ENCODE measurements around the gene ATP8A2.
A peak's percentile ranks its signal among the peaks of the same experiment; 100 is the strongest.
"Not testable (repeated sequence)": the region's sequence is repeated elsewhere in the genome, so short reads cannot be mapped to it uniquely, and the experiment has no call there.

Gene ATP8A2

DNA sequence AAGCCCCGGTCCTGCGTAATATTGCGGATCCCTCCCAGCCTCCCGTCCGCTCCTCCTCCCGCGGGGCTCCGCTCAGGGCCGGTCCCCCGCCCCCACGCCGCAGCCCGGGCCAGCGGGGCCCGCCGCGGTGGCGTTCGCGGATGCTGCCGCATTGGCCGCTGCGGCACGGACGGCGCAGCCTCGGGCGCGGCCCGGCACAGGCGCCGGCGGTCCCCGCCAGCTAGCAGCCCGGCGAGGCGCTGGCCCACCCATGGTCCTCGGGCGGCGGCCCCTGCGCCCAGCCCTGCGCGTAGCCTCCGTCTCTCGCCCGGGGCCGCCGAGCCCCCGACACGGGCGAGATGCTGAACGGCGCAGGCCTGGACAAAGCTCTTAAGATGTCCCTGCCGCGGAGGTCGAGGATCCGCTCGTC lies at the start of gene ATP8A2:
Gene ATP8A2 (plus strand): TSS at position 100 of the 409 bp plus-strand sequence. CDS start 239 bp downstream, at position 339.
- in situ Hi-C loops (cut with MboI; ENCODE audit: low pct_unique_long_range_greater_than_20kb, low sequenced_read_pairs) = no loop called here

DNA sequence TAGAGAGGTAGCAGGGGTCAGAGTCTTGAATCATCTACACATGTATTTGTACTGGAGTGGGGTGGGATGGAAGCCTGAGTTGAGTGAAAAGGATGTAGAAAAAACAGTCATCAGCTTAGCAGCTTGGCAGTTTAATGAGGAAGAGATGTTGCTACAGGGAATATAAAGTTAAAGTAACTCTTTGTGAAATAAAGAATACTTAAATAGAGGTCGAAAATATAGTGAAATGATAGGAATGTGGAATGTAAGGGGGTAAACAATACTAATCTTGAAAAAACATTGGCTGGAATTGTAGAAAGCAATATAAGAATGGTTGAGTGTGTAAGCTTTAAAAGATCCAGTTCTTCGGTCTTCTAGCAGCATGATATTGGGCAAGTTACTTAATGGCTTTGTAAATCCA lies 47.7 kb upstream of the ATP8A2 start:
- in situ Hi-C loops (cut with MboI; ENCODE audit: low pct_unique_long_range_greater_than_20kb, low sequenced_read_pairs) = no loop called here
- DNase-seq = no peak

More for the DNA sequence above, at the start of gene ATP8A2:
- no peak for DNase-seq

DNA sequence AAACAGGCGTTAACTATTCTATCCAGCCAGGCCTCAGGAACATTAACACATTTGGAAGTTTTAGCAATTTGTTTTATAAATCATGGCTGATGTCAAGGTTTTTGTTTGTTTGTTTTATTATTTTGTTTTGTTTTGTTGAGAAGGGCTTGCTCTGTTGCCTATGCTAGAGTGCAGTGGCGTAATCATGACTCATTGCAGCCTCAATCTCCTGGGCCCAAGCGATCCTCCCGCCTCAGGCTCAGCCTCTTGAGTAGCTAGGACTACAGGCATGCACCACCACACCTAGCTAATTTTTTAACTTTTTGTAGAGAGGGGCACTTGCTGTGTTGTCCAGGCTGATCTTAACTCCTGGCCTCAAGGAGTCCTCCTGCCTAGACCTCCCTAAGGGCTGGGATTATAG lies 42.1 kb upstream of the ATP8A2 start:
- DNase-seq = no peak
- in situ Hi-C loops (cut with MboI; ENCODE audit: low pct_unique_long_range_greater_than_20kb, low sequenced_read_pairs) = no loop called here

DNA sequence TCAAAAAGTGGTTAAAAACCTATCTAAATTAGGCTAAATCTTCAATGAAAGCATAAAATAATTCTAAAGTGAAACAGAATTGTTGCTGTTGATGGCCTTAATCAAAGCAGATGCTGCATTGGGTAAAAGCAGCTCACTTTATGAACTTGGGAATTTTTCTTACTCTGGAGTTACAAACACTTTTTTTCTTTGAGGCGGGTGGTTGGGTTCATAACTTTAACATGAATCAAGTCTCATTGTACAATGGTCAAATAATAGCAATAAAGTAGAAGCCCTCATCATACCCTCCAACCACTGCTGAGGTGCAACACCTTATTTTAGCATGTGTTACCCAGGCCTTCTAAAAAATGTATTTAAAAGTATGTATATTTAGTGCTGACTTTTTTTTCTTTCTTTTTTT lies 41.2 kb upstream of the ATP8A2 start:
- in situ Hi-C loops (cut with MboI; ENCODE audit: low pct_unique_long_range_greater_than_20kb, low sequenced_read_pairs) = no loop called here
- no peak for DNase-seq

DNA sequence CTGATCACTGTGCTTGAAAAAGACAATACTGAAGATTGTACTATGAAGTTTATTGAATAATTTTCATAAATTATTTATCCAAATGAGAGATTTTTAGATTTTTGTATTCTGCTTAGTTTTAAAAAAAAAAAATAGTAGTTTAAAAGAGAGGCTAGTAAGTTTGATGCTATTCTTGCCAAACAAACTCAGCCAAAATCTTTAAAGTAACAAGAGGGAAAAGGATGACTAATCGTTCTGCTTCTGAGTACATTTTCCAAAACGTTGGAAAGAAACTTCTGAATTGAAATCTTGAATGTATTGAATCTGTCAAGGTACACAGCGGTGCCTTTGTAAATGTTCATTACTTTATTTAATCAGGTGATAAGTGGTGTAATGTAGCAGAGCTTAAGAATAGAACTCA lies 35.9 kb upstream of the ATP8A2 start:
- in situ Hi-C loops (cut with MboI; ENCODE audit: low pct_unique_long_range_greater_than_20kb, low sequenced_read_pairs) = no loop called here
- DNase-seq = no peak

DNA sequence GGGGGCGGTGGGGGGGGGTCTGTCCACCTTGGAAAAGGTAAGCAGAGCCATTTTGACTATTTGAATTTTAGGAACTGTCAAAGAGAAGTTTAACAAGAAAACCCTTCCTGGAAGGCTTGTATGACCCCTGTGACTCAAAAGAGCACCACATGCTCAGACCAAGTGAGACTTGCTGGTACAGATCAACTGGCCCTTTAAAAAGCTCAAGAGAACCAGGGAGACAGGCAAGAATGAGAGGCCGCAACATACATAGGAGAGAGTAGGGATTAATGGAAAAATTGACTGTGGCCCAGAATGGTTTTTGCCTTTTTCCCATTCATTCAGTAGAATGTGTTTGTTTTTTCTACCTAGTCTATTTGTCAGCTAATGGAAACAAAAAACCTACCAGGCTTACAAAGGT lies 26.2 kb upstream of the ATP8A2 start:
- in situ Hi-C loops (cut with MboI; ENCODE audit: low pct_unique_long_range_greater_than_20kb, low sequenced_read_pairs) = no loop called here
- DNase-seq = no peak

DNA sequence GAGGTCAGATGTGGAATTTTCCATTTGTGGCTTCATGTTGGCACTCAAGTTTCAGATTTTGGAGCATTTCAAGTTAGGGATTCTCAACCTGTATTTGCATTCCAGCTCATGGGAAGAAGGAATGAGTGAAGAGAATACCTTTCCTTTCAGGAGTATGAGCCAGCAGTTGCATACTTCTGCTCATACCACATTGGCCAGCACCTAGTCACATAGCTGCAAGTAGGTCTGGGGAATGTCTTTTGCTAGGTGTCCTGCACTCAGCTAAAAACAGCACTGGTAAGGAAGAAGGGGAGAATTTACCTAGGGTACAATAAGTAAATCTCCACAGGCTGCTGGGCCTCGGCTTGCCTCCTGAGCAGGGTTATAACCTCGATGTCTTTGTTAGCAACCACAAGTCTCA lies 24.6 kb upstream of the ATP8A2 start:
- in situ Hi-C loops (cut with MboI; ENCODE audit: low pct_unique_long_range_greater_than_20kb, low sequenced_read_pairs) = no loop called here

DNA sequence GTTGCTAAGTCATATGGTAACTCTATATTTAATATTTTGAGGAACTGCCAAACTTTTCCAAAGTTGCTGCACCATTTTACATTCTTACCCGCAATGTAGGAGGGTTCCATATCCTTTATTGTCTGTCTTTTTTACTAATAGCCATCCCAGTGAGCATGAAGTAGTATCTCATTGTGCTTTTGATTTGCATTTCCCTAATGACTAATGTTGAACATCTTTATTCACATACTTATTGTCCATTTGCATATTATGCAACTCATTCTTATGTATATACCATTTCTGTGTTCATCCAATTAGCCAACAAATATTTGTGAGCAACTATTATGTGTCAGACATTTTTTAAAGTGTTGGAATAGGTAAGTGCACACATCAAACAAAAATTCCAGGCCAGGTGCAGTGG lies 20.4 kb upstream of the ATP8A2 start:
- DNase-seq = no peak
- in situ Hi-C loops (cut with MboI; ENCODE audit: low pct_unique_long_range_greater_than_20kb, low sequenced_read_pairs) = no loop called here

More for the DNA sequence above, 24.6 kb upstream of the ATP8A2 start:
- DNase-seq = no peak

DNA sequence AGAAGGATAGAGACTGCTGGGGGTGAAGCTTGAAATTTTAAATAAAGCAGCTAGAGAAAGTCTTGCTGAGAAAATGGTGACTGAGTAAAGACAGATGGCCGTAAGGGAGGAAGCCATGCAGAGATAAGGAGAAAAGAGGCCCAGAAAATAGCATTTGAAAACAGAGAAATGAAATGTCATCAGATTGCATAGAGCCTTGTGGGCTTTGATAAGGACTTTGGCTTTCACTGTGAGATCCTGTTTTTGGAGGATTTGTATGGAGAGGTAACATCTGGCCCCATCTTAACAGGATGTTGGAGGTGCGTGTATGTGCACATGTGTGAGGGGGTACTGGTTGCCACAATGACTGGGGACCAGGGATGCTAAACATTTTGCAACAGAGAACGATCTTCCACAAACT lies 19.5 kb upstream of the ATP8A2 start:
- peak; percentile 18 for DNase-seq

DNA sequence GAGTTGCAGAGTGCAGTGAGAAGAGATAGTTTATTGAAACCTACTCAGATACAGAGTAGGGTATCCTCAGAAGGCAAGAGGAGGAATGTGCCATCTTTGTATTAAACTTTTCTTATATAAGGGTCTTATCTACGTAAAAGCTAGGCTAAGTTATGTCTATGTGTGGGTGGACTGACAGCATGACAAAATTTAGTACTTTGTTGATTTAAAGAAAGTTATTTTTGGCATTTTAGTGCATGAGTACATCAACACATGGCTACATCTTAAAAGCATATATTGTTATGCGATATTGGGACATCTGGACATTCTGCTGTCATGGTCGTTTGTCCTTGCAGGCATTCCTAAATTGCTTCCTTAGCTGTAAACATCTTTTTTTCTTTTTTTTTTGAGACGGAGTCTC lies 19.0 kb upstream of the ATP8A2 start:
- no peak for DNase-seq
- in situ Hi-C loops (cut with MboI; ENCODE audit: low pct_unique_long_range_greater_than_20kb, low sequenced_read_pairs) = no loop called here

More for the DNA sequence above, 19.5 kb upstream of the ATP8A2 start:
- in situ Hi-C loops (cut with MboI; ENCODE audit: low pct_unique_long_range_greater_than_20kb, low sequenced_read_pairs) = no loop called here

DNA sequence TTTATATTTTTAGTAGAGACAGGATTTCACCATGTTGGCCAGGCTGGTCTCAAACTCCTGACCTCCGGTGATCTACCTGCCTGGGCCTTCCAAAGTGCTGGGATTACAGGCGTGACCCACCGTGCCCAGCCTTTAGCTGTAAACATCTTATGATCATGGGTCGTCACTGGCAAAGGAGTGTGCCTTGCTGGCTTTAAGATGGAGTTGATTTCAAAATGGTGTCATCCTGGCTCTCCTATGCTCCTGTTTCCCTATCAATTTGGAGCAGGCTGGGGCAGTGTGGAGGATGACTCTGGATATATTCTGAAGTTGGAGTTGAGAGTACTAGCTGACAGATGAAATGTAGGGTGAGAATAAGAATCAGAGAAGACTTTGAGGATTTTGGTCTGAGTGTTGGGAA lies 18.4 kb upstream of the ATP8A2 start:
- DNase-seq = no peak
- in situ Hi-C loops (cut with MboI; ENCODE audit: low pct_unique_long_range_greater_than_20kb, low sequenced_read_pairs) = no loop called here

DNA sequence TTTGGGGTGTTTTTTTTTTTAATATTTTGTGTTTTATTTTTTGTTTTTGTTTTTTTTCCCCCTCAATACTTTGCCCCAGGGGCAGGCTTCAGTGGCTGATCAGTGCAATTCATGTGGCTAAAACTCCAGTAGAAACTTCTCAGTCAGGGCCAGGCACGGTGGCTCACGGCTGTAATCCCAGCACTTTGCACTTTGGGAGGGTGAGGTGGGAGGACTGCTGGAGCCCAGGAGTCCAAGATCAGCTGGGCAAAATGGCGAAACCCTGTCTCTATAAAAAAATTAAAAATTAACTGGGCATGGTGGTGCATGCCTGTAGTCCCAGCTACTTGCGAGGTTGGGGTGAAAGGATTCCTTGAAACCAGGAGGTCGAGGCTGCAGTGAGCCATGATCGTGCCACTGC lies 17.4 kb upstream of the ATP8A2 start:
- in situ Hi-C loops (cut with MboI; ENCODE audit: low pct_unique_long_range_greater_than_20kb, low sequenced_read_pairs) = no loop called here
- no peak for DNase-seq

DNA sequence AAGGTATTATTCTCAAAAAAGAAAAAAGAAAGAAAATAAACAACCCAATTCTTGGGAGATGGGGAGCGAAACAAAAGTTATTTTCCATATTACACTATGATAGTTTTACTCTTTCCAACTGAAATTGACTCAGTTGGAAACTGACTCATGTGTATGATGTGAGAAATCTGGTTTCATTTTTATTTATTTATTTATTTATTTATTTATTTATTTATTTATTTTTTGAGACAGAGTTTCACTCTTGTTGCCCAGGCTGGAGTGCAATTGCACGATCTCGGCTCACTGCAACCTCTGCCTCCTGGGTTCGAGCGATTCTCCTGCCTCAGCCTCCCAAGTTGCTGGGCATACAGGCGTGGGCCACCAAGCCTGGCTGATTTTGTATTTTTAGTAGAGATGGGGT lies 11.3 kb upstream of the ATP8A2 start:
- DNase-seq; in situ Hi-C loops (cut with MboI; ENCODE audit: low pct_unique_long_range_greater_than_20kb, low sequenced_read_pairs): not testable (repeated sequence)

DNA sequence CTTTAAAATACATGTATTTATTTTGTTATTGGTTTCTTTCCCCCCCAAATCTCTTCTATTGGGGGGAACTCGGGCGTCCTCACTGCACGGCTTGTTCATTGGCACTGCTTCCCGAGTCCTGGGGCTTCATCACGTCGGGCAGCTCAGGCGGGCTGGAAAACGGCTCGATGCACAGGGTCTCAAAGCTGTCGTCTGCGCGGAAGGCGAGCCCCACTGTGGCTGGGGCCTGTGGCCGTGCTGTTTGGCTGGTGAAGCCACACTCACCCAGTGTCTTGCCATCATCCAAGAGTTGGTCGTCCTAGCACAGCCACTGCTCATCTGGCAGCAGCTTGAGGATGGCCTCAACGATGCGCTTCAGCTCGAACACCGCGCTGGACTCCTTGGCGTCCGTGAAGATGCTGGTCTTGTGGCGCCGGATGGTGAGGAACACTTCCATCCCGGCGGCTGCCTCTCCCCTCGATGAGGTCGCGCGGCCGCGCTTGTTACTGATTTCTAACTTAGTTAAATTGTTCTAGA lies 6.0 kb upstream of the ATP8A2 start:
- in situ Hi-C loops (cut with MboI; ENCODE audit: low pct_unique_long_range_greater_than_20kb, low sequenced_read_pairs) = no loop called here
- no peak for DNase-seq

DNA sequence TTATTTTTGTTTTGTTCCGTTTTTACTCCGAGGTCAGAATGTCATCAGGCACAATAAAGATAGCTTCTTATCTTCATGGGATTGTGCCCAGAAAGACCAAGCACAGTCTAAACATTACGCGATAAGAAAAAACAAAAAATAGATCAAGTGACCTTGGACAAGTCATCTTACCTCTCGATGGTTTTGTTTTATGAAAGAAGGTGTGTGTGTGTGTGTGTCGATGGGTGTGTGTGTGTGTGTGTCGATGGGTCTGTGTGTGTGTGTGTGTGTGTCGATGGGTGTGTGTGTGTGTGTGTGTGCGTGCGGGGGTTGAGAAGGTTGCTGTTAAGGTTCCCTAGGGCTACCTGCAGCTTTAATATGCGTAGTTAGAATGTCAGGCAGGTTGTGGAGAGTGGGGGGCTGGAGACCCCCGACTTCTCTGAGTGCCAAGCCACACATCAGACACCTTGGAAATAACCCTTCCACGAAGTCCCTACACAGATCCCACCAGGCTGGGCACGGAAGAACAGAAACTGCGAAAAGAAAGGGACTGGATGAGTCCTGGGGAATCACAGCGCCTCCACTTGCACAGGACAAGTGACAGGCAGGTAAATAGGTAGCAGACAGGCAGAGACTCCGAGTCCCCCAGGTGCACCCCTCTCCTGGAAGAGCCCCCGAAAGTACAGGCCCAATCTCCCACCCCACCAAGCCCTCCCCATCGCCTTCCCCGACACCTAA lies 458 bp upstream of the ATP8A2 start:
- DNase-seq = no peak
- in situ Hi-C loops (cut with MboI; ENCODE audit: low pct_unique_long_range_greater_than_20kb, low sequenced_read_pairs) = no loop called here

DNA sequence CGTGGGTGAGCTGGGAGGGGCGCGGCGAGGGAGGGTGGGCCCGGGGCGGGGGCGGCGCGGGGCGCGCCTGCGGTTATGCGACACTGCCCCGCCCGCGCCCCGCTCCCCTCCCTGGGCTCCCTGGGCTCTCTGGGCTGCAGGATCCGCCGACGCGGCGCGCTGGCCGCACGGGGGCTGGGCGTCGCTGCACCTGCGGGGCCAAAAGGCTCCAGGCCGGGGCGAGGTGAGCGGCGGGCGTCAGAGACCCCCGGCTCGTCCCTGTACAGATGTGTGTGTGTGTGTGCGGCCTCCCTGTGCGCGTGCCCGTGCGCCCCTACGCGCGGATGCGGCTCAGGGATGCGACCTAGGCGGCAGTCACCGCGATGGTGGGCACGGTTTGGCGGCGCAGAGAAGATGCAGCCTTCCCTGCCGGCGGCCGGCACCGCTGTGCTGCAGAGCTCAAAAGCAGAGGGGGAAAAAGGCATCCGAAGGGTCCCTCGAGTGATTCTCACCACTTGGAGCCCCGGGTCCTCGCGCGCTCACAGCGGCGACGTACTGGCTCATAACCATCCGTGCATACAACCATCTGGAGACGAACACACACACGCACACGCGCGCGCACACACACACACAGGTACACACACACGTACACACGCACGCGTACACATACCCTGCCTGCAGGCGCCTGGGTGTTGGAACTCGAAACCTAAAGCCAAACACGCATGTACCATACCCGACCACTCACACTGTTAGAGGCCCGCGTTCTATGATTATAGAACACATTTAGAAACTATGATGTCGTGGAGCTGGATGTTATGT lies 709 bp downstream of the ATP8A2 start:
- in situ Hi-C loops (cut with MboI; ENCODE audit: low pct_unique_long_range_greater_than_20kb, low sequenced_read_pairs) = no loop called here

DNA sequence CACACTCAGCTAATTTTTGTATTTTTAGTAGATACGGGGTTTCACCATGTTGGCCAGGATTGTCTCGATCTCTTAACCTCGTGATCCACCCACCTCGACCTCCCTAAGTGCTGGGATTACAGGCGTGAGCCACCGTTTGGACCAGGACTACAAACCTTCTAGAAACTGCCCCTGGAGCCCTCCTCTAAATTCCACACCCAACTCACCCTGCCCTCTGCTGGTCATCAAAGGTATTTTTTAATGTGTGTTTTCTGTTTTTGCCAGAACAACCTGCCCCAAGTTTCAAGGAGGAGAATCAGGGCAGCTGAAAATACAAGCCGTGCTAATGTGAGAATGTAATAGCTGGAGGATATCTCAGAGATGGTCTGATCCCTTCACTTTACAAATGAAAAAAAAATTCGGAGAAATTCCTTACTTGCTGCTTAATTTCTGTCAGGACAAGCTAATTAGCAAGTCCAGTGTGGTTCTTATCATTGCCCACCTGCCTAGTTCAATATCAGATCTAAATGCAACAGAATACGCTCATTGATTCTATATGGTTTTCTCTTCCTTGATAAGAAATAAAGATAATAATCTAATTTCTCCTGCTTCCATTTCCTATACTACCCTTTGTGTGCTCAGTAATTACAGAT lies 4.1 kb downstream of the ATP8A2 start:
- peak; percentile 78 for DNase-seq
- in situ Hi-C loops (cut with MboI; ENCODE audit: low pct_unique_long_range_greater_than_20kb, low sequenced_read_pairs) = no loop called here

More for the DNA sequence above, 709 bp downstream of the ATP8A2 start:
- DNase-seq = no peak

DNA sequence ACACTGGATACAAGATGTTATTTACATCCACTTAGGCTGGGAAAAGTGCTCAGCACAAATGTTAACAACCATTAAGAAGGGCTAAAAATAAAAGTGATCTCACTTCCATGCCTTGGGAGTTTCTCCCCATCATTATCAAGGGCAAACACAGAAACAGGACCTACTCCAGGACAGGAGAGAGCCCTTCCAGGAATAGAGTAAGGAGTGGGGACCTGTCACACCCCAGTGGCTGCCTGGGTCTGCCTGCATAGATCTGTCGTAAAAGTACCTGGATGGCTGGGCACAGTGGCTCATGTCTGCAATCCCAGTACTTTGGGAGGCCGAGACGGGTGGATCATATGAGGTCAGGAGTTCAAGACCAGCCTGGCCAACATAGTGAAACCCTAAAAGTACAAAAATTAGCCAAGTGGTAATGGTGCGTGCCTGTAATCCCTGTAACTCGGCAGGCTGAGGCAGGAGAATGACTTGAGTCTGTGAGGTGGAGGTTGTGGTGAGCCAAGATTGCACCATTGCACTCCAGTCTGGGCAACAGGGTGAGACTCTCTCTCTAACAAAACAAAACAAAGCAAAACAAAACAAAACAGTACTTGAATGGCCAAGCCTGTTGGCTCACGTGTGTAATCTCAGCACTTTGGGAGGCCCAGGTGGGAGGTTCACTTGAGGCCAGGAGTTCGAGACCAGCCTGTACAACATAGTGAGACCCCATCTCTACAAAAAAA lies 5.6 kb downstream of the ATP8A2 start:
- in situ Hi-C loops (cut with MboI; ENCODE audit: low pct_unique_long_range_greater_than_20kb, low sequenced_read_pairs) = no loop called here
- no peak for DNase-seq

DNA sequence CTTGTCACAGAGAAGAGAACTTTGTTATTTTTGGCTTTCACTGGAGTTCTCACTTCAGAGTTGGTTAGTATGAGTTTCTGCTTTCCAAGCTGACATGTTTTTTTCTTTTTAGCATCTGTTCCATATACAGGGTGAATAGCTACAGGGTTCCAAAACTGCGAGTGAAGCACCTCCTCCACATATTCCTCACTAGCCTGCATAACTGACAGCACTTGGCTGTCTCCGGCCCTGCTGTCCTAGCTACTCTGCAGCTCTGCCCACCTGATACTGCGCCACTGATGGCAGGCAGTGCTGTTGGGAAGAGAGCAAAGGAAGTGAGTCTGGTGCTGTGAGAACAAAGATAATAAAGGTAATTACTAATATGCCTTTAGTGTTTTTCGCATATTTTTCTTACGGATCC lies 6.8 kb downstream of the ATP8A2 start:
- DNase-seq = no peak
- in situ Hi-C loops (cut with MboI; ENCODE audit: low pct_unique_long_range_greater_than_20kb, low sequenced_read_pairs) = no loop called here

Data from KBM-7 (cell line).